ENCODE data around the gene DOCK11. TPM values are rescaled to one million over a fixed set of nuclear protein-coding genes. Genes with fewer than 3 reads are reported as not detected.
"Not testable (repeated sequence)": the region's sequence is repeated elsewhere in the genome, so short reads cannot be mapped to it uniquely, and the experiment has no call there.

DOCK11 gene
- polyA plus RNA-seq, 1 donor from 2014 or later = 37.2 TPM

GRCh38 chrX:118474586-118474985, 21.0 kb upstream of the DOCK11 start:
- Histone ChIP-seq H3K27ac (ENCODE audit: low read length) (no peak overlapping the region), H4K20me1 (ENCODE audit: insufficient read depth) (no peaks in the 10 kb centered on the region), H3K9me2 (ENCODE audit: insufficient read depth, low read length) (no peaks in the 10 kb centered on the region), H3K4me2 (ENCODE audit: low read length) (no peak overlapping the region), H3K36me3 (ENCODE audit: insufficient read depth, low read length) (no peaks in the 10 kb centered on the region), H3K4me3 (ENCODE audit: low read length) (no peak overlapping the region), H3K9me3 (ENCODE audit: low read length) (no peaks in the 10 kb centered on the region), H3K79me2 (replicated peaks; ENCODE audit: insufficient read depth, low read length) (no peaks in the 10 kb centered on the region), H3K27me3 (ENCODE audit: insufficient read depth, low read depth, low read length) (no peaks in the 10 kb centered on the region), H2AFZ (ENCODE audit: low read depth, low read length) (no peak overlapping the region), H3K9ac (ENCODE audit: low read length) (no peak overlapping the region), H3F3A (ENCODE audit: insufficient read depth, low read length, poor library complexity, severe bottlenecking) (no peaks in the 10 kb centered on the region)
- TF ChIP-seq CTCF (IDR thresholded peaks at IDR 0.05; ENCODE audit: poor library complexity, severe bottlenecking) = no peak
- no peak for TF ChIP-seq RAD21 (conservative IDR thresholded peaks at IDR 0.05)

GRCh38 chrX:118475903-118476302, 19.7 kb upstream of the DOCK11 start:
- Histone ChIP-seq H3K4me3 (ENCODE audit: low read length) (no peak overlapping the region), H3K9me3 (ENCODE audit: low read length) (no peaks in the 10 kb centered on the region)
- TF ChIP-seq CTCF (IDR thresholded peaks at IDR 0.05; ENCODE audit: poor library complexity, severe bottlenecking) = no peak
- TF ChIP-seq TAF1 (IDR thresholded peaks at IDR 0.05; ENCODE audit: low read depth) = no peak
- TF ChIP-seq EZH2 (IDR thresholded peaks at IDR 0.05; ENCODE audit: borderline replicate concordance, insufficient read depth, low read length, poor library complexity, severe bottlenecking) = no peak
- TF ChIP-seq SMC3 (conservative IDR thresholded peaks at IDR 0.05; ENCODE audit: poor library complexity) = no peak

GRCh38 chrX:118480172-118480571, 15.4 kb upstream of the DOCK11 start:
- no peak overlapping the region for H3K4me2 ChIP-seq (ENCODE audit: low read length)
- TF ChIP-seq SMC3 (conservative IDR thresholded peaks at IDR 0.05; ENCODE audit: poor library complexity) = no peak
- TF ChIP-seq CTCF (IDR thresholded peaks at IDR 0.05; ENCODE audit: poor library complexity, severe bottlenecking) = no peak
- TF ChIP-seq RAD21 (conservative IDR thresholded peaks at IDR 0.05) = no peak
- no peak for TF ChIP-seq POLR2AphosphoS5 (IDR thresholded peaks at IDR 0.05)
- TF ChIP-seq EZH2 (IDR thresholded peaks at IDR 0.05; ENCODE audit: borderline replicate concordance, insufficient read depth, low read length, poor library complexity, severe bottlenecking) = no peak
- H3K9me2 ChIP-seq (ENCODE audit: insufficient read depth, low read length) = no peaks in the 10 kb centered on the region
- H3F3A ChIP-seq (ENCODE audit: insufficient read depth, low read length, poor library complexity, severe bottlenecking) = no peaks in the 10 kb centered on the region
- H4K20me1 ChIP-seq (ENCODE audit: insufficient read depth) = no peaks in the 10 kb centered on the region
- no peaks in the 10 kb centered on the region for H3K27me3 ChIP-seq (ENCODE audit: insufficient read depth, low read depth, low read length)
- H3K27ac ChIP-seq (ENCODE audit: low read length) = no peak overlapping the region
- H3K4me3 ChIP-seq (ENCODE audit: low read length) = no peak overlapping the region
- H3K36me3 ChIP-seq (ENCODE audit: insufficient read depth, low read length) = no peaks in the 10 kb centered on the region
- H3K9me3 ChIP-seq (ENCODE audit: low read length) = no peaks in the 10 kb centered on the region
- no peaks in the 10 kb centered on the region for H3K79me2 ChIP-seq (replicated peaks; ENCODE audit: insufficient read depth, low read length)
- no peak overlapping the region for H2AFZ ChIP-seq (ENCODE audit: low read depth, low read length)
- H3K9ac ChIP-seq (ENCODE audit: low read length) = no peak overlapping the region

More at GRCh38 chrX:118475903-118476302, 19.7 kb upstream of the DOCK11 start:
- Histone ChIP-seq H3K4me2 (ENCODE audit: low read length) (no peak overlapping the region), H2AFZ (ENCODE audit: low read depth, low read length) (no peak overlapping the region), H4K20me1 (ENCODE audit: insufficient read depth) (no peaks in the 10 kb centered on the region), H3K27ac (ENCODE audit: low read length) (no peak overlapping the region), H3K9ac (ENCODE audit: low read length) (no peak overlapping the region), H3K79me2 (replicated peaks; ENCODE audit: insufficient read depth, low read length) (no peaks in the 10 kb centered on the region), H3F3A (ENCODE audit: insufficient read depth, low read length, poor library complexity, severe bottlenecking) (no peaks in the 10 kb centered on the region), H3K36me3 (ENCODE audit: insufficient read depth, low read length) (no peaks in the 10 kb centered on the region), H3K9me2 (ENCODE audit: insufficient read depth, low read length) (no peaks in the 10 kb centered on the region), H3K27me3 (ENCODE audit: insufficient read depth, low read depth, low read length) (no peaks in the 10 kb centered on the region)

GRCh38 chrX:118482384-118482783, 13.2 kb upstream of the DOCK11 start:
- H3K9me2 ChIP-seq (ENCODE audit: insufficient read depth, low read length); H3K79me2 ChIP-seq (replicated peaks; ENCODE audit: insufficient read depth, low read length); H3K27ac ChIP-seq (ENCODE audit: low read length): not testable (repeated sequence)

More at GRCh38 chrX:118482384-118482783, 13.2 kb upstream of the DOCK11 start:
- H3K4me3 ChIP-seq (ENCODE audit: low read length); H2AFZ ChIP-seq (ENCODE audit: low read depth, low read length); H3K36me3 ChIP-seq (ENCODE audit: insufficient read depth, low read length); H3K27me3 ChIP-seq (ENCODE audit: insufficient read depth, low read depth, low read length); H4K20me1 ChIP-seq (ENCODE audit: insufficient read depth); H3K4me2 ChIP-seq (ENCODE audit: low read length); H3K9ac ChIP-seq (ENCODE audit: low read length); H3K9me3 ChIP-seq (ENCODE audit: low read length); H3F3A ChIP-seq (ENCODE audit: insufficient read depth, low read length, poor library complexity, severe bottlenecking): not testable (repeated sequence)

All from neural cell (in vitro differentiated cells).